Stimulated activated naive B cell treated with anti-CD40 and anti-IgM and Interleukin-4, amounts not matched to agents 10 μg/mL and 1 μg/mL and 100 μg/mL, for 72 hours (primary cell): ENCODE results near the gene CLTRN.
"Not testable (repeated sequence)": the region's sequence is repeated elsewhere in the genome, so short reads cannot be mapped to it uniquely, and the experiment has no call there.

Source experiments
- ATAC-seq, 2 donors: fragments of 150-1000 bp; cut with Tn5 transposase; replicated peaks; 2 replicates each; pipeline ENCODE4 v1.10.0; 2021; ENCODE audit warnings: moderate library complexity in 1 of 2
- DNase-seq: peaks from one replicate; pipeline ENCODE4 v3.0.0; 2021
- H3K27ac Mint-ChIP-seq: one replicate; pipeline ENCODE4 v1.8.0; 2022; ENCODE audit warnings: mild to moderate bottlenecking, mixed read lengths
- H3K27me3 Mint-ChIP-seq, 2 donors: one replicate each; pipeline ENCODE4 v1.8.0; 2022; ENCODE audit warnings: mixed read lengths in 2 of 2
- H3K36me3 Mint-ChIP-seq, 2 donors: one replicate each; pipeline ENCODE4 v1.8.0; 2022; ENCODE audit warnings: mixed read lengths in 2 of 2, mild to moderate bottlenecking in 1 of 2
- H3K4me1 Mint-ChIP-seq, 2 donors: one replicate each; pipeline ENCODE4 v1.8.0; 2022; ENCODE audit warnings: mixed read lengths in 2 of 2, mild to moderate bottlenecking in 1 of 2
- H3K4me3 Mint-ChIP-seq, 2 donors: one replicate each; pipeline ENCODE4 v1.8.0; 2022; ENCODE audit warnings: mild to moderate bottlenecking in 2 of 2, mixed read lengths in 2 of 2, moderate library complexity in 1 of 2
- H3K9me3 Mint-ChIP-seq, 2 donors: one replicate each; pipeline ENCODE4 v1.8.0; 2022; ENCODE audit warnings: mixed read lengths in 2 of 2, mild to moderate bottlenecking in 1 of 2

The CLTRN gene

GRCh38 chrX:15675490-15675921, 10.9 kb upstream of the CLTRN start:
- peaks cover 0 to 10% of the 10 kb centered on the region in 2 donors for H3K27me3 Mint-ChIP-seq
- H3K36me3 Mint-ChIP-seq: peaks cover 4 to 13% of the 10 kb centered on the region in 2 donors
- no peak overlapping the region for H3K4me3 Mint-ChIP-seq
- ATAC-seq (peak; percentile 75), DNase-seq (peak; percentile 90)
- H3K9me3 Mint-ChIP-seq: no peaks in the 10 kb centered on the region
- H3K27ac Mint-ChIP-seq: no peak overlapping the region
- H3K4me1 Mint-ChIP-seq: peaks cover 4 to 20% of the 10 kb centered on the region in 2 donors

GRCh38 chrX:15674841-15675489, 10.4 kb upstream of the CLTRN start:
- Mint-ChIP-seq H3K27me3 (peaks cover 0 to 11% of the 10 kb centered on the region in 2 donors), H3K9me3 (no peaks in the 10 kb centered on the region), H3K4me1 (peaks cover 0 to 16% of the 10 kb centered on the region in 2 donors), H3K4me3 (no peak overlapping the region), H3K36me3 (peaks cover 2 to 9% of the 10 kb centered on the region in 2 donors), H3K27ac (no peak overlapping the region)
- ATAC-seq (peak; percentile 81 to 86), DNase-seq (peak; percentile 90)

DNA sequence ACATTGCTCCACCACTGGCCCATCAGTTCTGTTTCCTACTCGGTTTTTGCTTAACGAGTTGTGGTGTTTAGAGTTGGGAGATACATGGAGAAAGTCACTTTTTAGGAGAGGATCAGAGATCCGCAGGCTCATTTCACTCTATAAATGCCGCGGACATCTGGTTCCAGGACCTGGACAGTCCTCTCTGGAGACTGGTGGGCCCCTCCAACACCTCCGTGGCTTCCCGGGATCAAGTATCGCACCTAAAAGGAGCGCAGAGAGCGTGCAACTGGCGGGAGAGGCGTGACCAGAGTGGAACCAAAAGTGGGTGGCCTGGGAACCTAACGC, 9.9 kb upstream of the CLTRN start:
- DNase-seq (no peak), ATAC-seq (no peak)
- Mint-ChIP-seq H3K36me3 (peaks cover 2 to 8% of the 10 kb centered on the region in 2 donors), H3K27ac (no peak overlapping the region), H3K4me3 (no peak overlapping the region), H3K4me1 (peaks cover 0 to 16% of the 10 kb centered on the region in 2 donors), H3K9me3 (no peaks in the 10 kb centered on the region), H3K27me3 (peaks cover 0 to 11% of the 10 kb centered on the region in 2 donors)

- Mint-ChIP-seq H3K4me1 (peaks cover 0 to 16% of the 10 kb centered on the region in 2 donors), H3K27ac (no peak overlapping the region), H3K4me3 (no peak overlapping the region), H3K9me3 (no peaks in the 10 kb centered on the region), H3K36me3 (peaks cover 2 to 5% of the 10 kb centered on the region in 2 donors), H3K27me3 (peaks cover 0 to 11% of the 10 kb centered on the region in 2 donors)
- ATAC-seq (no peak), DNase-seq (no peak)
These were observed 9.4 kb upstream of the CLTRN start for GRCh38 chrX:15673970-15674369.

DNA sequence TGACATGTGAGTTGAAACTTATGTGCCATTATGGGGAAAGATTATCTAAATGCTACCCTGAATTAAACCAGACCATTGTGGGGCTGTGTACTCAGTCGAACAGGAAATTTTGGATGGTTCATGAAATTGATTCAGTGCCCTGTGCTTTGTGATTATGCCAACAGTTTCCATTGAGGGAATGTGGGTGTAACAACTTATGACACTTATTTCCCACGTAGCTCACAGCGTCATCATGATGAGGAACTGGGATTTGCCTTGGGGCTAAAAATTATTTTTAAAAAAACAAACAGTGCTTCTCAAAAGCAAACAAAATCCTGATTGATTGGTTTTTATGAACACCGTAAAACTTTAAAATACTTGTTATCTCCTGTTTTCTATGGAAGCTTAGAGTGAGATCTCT, 8.3 kb upstream of the CLTRN start:
- no peak for DNase-seq
- H3K27ac Mint-ChIP-seq: no peak overlapping the region

DNA sequence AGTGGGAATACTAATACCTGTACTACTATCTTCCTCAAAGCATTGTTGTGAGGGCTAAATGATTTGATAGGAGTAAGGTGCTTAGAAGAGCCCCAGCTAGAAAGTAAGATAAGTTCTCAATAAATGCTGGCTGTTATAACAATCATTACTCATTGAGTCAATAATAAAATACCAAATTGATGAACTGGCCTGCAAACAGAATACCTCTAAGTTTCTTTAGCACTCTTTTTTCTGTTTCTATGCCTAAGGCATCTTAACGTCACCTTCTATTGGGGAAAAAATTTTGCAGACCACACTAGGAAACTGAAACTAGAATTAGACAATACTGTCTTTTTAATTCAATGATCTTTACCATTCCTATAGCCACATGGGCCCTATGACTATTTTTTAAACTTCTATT, 1.2 kb downstream of the CLTRN start:
- Mint-ChIP-seq H3K9me3 (no peaks in the 10 kb centered on the region), H3K4me1 (no peaks in the 10 kb centered on the region), H3K4me3 (no peak overlapping the region), H3K27me3 (peaks cover 13 to 52% of the 10 kb centered on the region in 2 donors), H3K27ac (no peak overlapping the region), H3K36me3 (no peaks in the 10 kb centered on the region)
- no peak for DNase-seq
- no peak for ATAC-seq

More for the DNA sequence above, 8.3 kb upstream of the CLTRN start:
- Mint-ChIP-seq H3K4me1 (peaks cover 0 to 11% of the 10 kb centered on the region in 2 donors), H3K36me3 (peaks cover 0 to under 1% of the 10 kb centered on the region in 2 donors), H3K9me3 (no peaks in the 10 kb centered on the region), H3K27me3 (peaks cover 0 to 11% of the 10 kb centered on the region in 2 donors), H3K4me3 (no peak overlapping the region)
- no peak for ATAC-seq

- ATAC-seq, H3K27ac Mint-ChIP-seq, DNase-seq, H3K4me1 Mint-ChIP-seq, H3K4me3 Mint-ChIP-seq, H3K36me3 Mint-ChIP-seq, H3K9me3 Mint-ChIP-seq: not testable (repeated sequence)
- H3K27me3 Mint-ChIP-seq: peaks cover 0 to 46% of the 10 kb centered on the region in 2 donors
These were observed 9.8 kb downstream of the CLTRN start for GRCh38 chrX:15654804-15655203.

GRCh38 chrX:15653961-15654360, 10.6 kb downstream of the CLTRN start:
- Mint-ChIP-seq H3K4me3 (no peak overlapping the region), H3K27me3 (peaks cover 0 to 42% of the 10 kb centered on the region in 2 donors)

DNA sequence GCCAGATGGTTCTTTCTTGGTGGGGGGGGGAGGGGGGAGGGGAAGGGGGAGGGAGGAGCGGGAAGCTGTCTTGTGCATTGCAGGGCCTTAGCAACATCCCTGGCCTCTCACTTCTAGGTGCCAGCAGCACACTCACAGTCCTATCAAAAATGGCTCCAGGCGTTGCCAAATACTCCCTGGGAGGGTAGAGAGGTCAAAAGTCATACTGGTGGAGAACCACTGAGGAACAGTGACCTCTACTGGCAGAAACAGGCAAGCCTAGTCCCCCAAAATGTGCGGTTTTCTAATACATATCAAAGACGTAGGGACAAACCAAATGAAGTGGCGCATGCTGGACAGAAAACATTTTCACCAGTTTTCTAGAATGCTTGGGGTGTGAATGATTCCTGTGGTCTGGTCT, 17.1 kb downstream of the CLTRN start:
- DNase-seq, H3K27ac Mint-ChIP-seq, H3K9me3 Mint-ChIP-seq, H3K4me1 Mint-ChIP-seq, H3K4me3 Mint-ChIP-seq, H3K36me3 Mint-ChIP-seq: not testable (repeated sequence)
- H3K27me3 Mint-ChIP-seq: peaks cover 0 to 29% of the 10 kb centered on the region in 2 donors
- peak in 1 of 2 donors; percentile 57 for ATAC-seq

More at GRCh38 chrX:15653961-15654360, 10.6 kb downstream of the CLTRN start:
- DNase-seq (no peak), ATAC-seq (no peak)
- H3K36me3 Mint-ChIP-seq: peaks cover 0 to 2% of the 10 kb centered on the region in 2 donors
- H3K9me3 Mint-ChIP-seq: peaks cover 0 to 3% of the 10 kb centered on the region in 2 donors
- no peak overlapping the region for H3K27ac Mint-ChIP-seq
- no peaks in the 10 kb centered on the region for H3K4me1 Mint-ChIP-seq

DNA sequence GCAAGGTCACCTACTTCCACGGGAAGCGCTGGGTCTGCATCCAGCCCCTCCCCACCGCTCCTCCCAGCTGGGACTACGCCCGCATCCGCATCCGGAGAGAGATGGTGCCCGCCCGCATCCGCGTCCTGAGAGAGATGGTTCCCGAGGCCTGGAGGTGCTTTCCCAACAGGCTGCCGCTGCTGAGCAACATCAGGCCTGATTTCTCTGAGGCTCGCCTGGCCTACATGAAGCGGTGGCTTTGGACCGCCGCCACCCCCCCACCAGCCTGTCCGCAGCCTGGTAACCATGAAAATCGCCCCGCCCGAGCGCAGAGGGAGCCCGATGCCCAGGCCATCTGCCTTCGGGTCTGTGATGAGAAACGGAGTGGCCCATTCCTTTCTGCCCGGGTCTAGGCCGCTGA, 18.1 kb downstream of the CLTRN start:
- ATAC-seq (no peak), DNase-seq (no peak)
- Mint-ChIP-seq H3K36me3 (no peaks in the 10 kb centered on the region), H3K9me3 (no peaks in the 10 kb centered on the region), H3K27me3 (peaks cover 0 to 29% of the 10 kb centered on the region in 2 donors), H3K4me1 (no peaks in the 10 kb centered on the region), H3K4me3 (no peak overlapping the region), H3K27ac (no peak overlapping the region)

- H3K4me1 Mint-ChIP-seq: no peaks in the 10 kb centered on the region
- ATAC-seq: no peak
- peaks cover 0 to 29% of the 10 kb centered on the region in 2 donors for H3K27me3 Mint-ChIP-seq
- H3K27ac Mint-ChIP-seq: no peak overlapping the region
- DNase-seq: no peak
- H3K9me3 Mint-ChIP-seq: no peaks in the 10 kb centered on the region
- H3K4me3 Mint-ChIP-seq: no peak overlapping the region
- no peaks in the 10 kb centered on the region for H3K36me3 Mint-ChIP-seq
These were observed 18.6 kb downstream of the CLTRN start for GRCh38 chrX:15646031-15646430.

DNA sequence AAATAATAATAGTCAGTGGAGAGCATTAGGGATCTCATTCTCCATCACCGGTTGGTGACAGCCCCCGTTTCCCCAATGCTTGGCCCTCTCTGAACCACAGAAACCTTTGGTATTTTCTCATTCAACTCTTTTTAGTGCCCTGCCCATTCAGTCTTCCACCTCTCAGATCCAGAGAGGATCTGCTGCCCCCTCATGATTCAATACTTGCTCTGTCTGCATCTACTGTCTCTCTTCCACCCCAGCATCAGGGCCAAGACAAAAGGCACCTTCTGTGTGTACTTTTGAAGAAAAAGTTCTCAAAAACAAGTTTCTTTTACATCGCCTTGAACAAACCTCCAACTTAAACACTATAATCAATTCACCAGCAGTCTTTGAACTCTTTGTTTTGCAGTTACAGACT, 19.3 kb downstream of the CLTRN start:
- Mint-ChIP-seq H3K27ac (no peak overlapping the region), H3K4me1 (no peaks in the 10 kb centered on the region), H3K36me3 (no peaks in the 10 kb centered on the region), H3K9me3 (no peaks in the 10 kb centered on the region), H3K4me3 (no peak overlapping the region), H3K27me3 (peaks cover 0 to 32% of the 10 kb centered on the region in 2 donors)
- ATAC-seq (no peak), DNase-seq (no peak)

DNA sequence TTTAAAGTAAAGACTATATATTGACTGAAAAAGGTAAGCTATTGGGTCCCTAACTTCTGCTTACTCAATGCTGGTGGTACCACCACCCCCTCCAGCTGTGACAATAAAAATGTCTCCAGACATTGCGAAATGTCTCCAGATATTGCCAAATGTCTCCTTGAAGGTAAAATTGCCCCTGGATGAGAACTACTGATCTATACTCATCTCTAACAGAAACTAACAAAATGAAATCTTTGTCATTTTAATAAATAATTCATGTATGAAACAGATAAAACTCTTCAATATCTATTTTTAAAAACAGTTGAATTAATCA, 20.1 kb downstream of the CLTRN start:
- Mint-ChIP-seq H3K9me3 (no peaks in the 10 kb centered on the region), H3K36me3 (no peaks in the 10 kb centered on the region), H3K27me3 (peaks cover 0 to 30% of the 10 kb centered on the region in 2 donors), H3K27ac (no peak overlapping the region), H3K4me3 (no peak overlapping the region), H3K4me1 (no peaks in the 10 kb centered on the region)
- ATAC-seq: no peak
- no peak for DNase-seq

GRCh38 chrX:15643786-15644559, 20.6 kb downstream of the CLTRN start:
- H3K4me3 Mint-ChIP-seq: no peak overlapping the region
- no peaks in the 10 kb centered on the region for H3K9me3 Mint-ChIP-seq
- DNase-seq: no peak

GRCh38 chrX:15631637-15632036, 33.0 kb downstream of the CLTRN start:
- H3K4me1 Mint-ChIP-seq: no peaks in the 10 kb centered on the region
- peaks cover 0 to 32% of the 10 kb centered on the region in 2 donors for H3K27me3 Mint-ChIP-seq
- no peak overlapping the region for H3K27ac Mint-ChIP-seq
- no peak for DNase-seq
- H3K4me3 Mint-ChIP-seq: no peak overlapping the region
- ATAC-seq: no peak
- H3K9me3 Mint-ChIP-seq: no peaks in the 10 kb centered on the region
- no peaks in the 10 kb centered on the region for H3K36me3 Mint-ChIP-seq

More at GRCh38 chrX:15643786-15644559, 20.6 kb downstream of the CLTRN start:
- Mint-ChIP-seq H3K27ac (no peak overlapping the region), H3K36me3 (no peaks in the 10 kb centered on the region), H3K4me1 (no peaks in the 10 kb centered on the region), H3K27me3 (peaks cover 0 to 29% of the 10 kb centered on the region in 2 donors)
- ATAC-seq: no peak
